ENCODE measurements around the gene RNF126. TPM values are rescaled to one million over a fixed set of nuclear protein-coding genes. Genes with fewer than 3 reads are reported as not detected.

Gene RNF126
- total and polyA plus RNA-seq, 2 of the 4 experiments (the other 2 are of a cell fraction), result 7.0 to 27.4 TPM

DNA sequence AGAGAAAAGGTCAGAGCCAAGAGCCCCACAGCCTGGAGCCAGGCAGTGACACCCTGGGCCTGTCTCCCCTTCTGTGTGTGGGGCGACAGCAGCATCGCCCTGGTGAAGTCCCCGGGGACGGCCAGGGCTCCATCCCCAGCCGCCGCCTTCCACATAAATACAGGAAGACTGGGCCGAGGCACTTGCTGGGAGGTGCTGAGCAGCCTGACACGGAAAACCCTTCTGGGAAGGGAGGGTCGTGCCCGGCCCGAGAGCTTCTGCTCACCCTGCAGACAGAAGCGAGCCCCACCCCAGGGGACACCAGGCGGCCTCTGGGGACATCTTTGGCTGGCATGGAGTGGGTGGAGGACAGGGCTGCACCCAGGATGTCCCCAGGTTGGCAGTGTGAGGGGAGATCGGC is 18.2 kb downstream of the RNF126 start:
- Histone ChIP-seq H2AK5ac (ENCODE audit: low read depth, low read length) (no peak overlapping the region), H3K36me3 (ENCODE audit: control insufficient read depth, insufficient read depth, low read length) (peaks cover 39% of the 10 kb centered on the region), H2BK20ac (ENCODE audit: low read depth, low read length) (no peak overlapping the region), H4K8ac (ENCODE audit: low read depth in 2 of 2, low read length in 2 of 2) (no peak overlapping the region), H3K9me1 (ENCODE audit: insufficient read depth, low read length) (no peaks in the 10 kb centered on the region), H3K4me3 (ENCODE audit: insufficient read depth, low read depth, low read length) (no peak overlapping the region), H3K4me2 (ENCODE audit: low read depth, low read length) (no peak overlapping the region), H3K79me1 (ENCODE audit: low read depth in 1 of 2, low read length in 2 of 2) (no peaks in the 10 kb centered on the region; a peak in 1 of 4 replicates), H2BK5ac (ENCODE audit: low read depth, low read length, poor library complexity, severe bottlenecking) (no peak overlapping the region), H3K4ac (ENCODE audit: low read depth, low read length) (no peak overlapping the region), H2BK15ac (ENCODE audit: low read depth, low read length) (no peak overlapping the region), H3K4me1 (ENCODE audit: control insufficient read depth, insufficient read depth, low read length) (no peaks in the 10 kb centered on the region), H3K56ac (ENCODE audit: extremely low read depth, insufficient read depth, low read length) (no peak overlapping the region), H3K23ac (ENCODE audit: low read depth, low read length) (no peak overlapping the region), H4K20me1 (ENCODE audit: insufficient read depth, low read length) (peaks cover 5% of the 10 kb centered on the region; the same call in 1 of the 2 replicates), H3K27ac (ENCODE audit: insufficient read depth, low read length) (no peak overlapping the region), H4K91ac (ENCODE audit: insufficient read depth, low read depth, low read length) (no peak overlapping the region), H3K27me3 (ENCODE audit: control insufficient read depth, insufficient read depth, low read length) (no peaks in the 10 kb centered on the region), H2AK9ac (replicated peaks; ENCODE audit: low read depth, low read length, poor library complexity) (peak overlapping the region; percentile 42), H3K9me3 (ENCODE audit: control insufficient read depth, insufficient read depth, low read length) (no peaks in the 10 kb centered on the region), H3K14ac (replicated peaks; ENCODE audit: low read depth, low read length) (no peak overlapping the region), H3K9ac (ENCODE audit: low read depth, low read length) (no peak overlapping the region), H4K5ac (ENCODE audit: low read depth, low read length) (no peak overlapping the region), H3K18ac (ENCODE audit: low read depth, low read length) (no peak overlapping the region), H2AFZ (replicated peaks; ENCODE audit: low read length, poor library complexity) (no peak overlapping the region), H2BK120ac (ENCODE audit: low read depth, low read length) (no peak overlapping the region)
- WGBS, 2 experiments (ENCODE audit: extremely low coverage in 2 of 2, insufficient read length in 1 of 2), result 100% methylated on average over 1 of the region's 14 CpGs; no CpG with 5 or more reads in 1 of the 2 experiments
- ChIA-PET CTCF (no interaction called here), POLR2A (ENCODE audit: unreplicated experiment) (no interaction called here)
- intact Hi-C loops (cut with micrococcal nuclease), result no loop called here
- BruUV-seq (replicated peaks), result no TSS peak
- in situ Hi-C loops (cut with MboI; ENCODE audit: low sequenced_read_pairs), result no loop called here
- ATAC-seq (ENCODE audit: low read depth), result no peak
- no peak for TF ChIP-seq MAZ (IDR thresholded peaks at IDR 0.05; ENCODE audit: borderline replicate concordance, low read depth, low read length)
- TF ChIP-seq RCOR1 (IDR thresholded peaks at IDR 0.05; ENCODE audit: insufficient replicate concordance, low read length), result no peak
- TF ChIP-seq FOS (IDR thresholded peaks at IDR 0.05; ENCODE audit: low read depth, low read length), result no peak
- TF ChIP-seq SMC3 (IDR thresholded peaks at IDR 0.05; ENCODE audit: low read depth, low read length), result no peak
- no peak for TF ChIP-seq RAD21 (IDR thresholded peaks at IDR 0.05; ENCODE audit: low read length)
- no peak for DNase-seq
- dilution Hi-C loops (cut with HindIII; ENCODE audit: low sequenced_read_pairs, unreplicated experiment), result no loop called here
